DOHH2 (cell line): ENCODE data around the gene AUTS2.

ENCODE experiments used
- H3F3A ChIP-seq: fragments of 200-600 bp; sonication (generic), shearing (Covaris generic); 2 replicates; pipeline ENCODE4 v1.6.0; 2016; ENCODE audit warnings: antibody characterized with exemption, mild to moderate bottlenecking; ENCODE audit not compliant: control insufficient read depth, insufficient read depth
- H3K27ac ChIP-seq: fragments of 200-600 bp; sonication (generic); 2 replicates; pipeline ENCODE4 v1.5.1; 2014; ENCODE audit warnings: low read depth, mild to moderate bottlenecking, low read length, moderate library complexity
- H3K27me3 ChIP-seq: fragments of 200-600 bp; sonication (generic); 2 replicates; pipeline ENCODE4 v1.6.1; 2014; ENCODE audit warnings: mild to moderate bottlenecking, low read length, mixed read lengths; ENCODE audit not compliant: control insufficient read depth
- H3K36me3 ChIP-seq: fragments of 200-600 bp; sonication (generic); 2 replicates; pipeline ENCODE4 v1.6.1; 2014; ENCODE audit warnings: mild to moderate bottlenecking, low read length, moderate library complexity, mixed read lengths; ENCODE audit not compliant: control insufficient read depth
- H3K4me1 ChIP-seq: fragments of 200-600 bp; sonication (generic); 2 replicates; pipeline ENCODE4 v1.6.1; 2014; ENCODE audit warnings: mild to moderate bottlenecking, low read length, mixed read lengths; ENCODE audit not compliant: control insufficient read depth
- H3K4me2 ChIP-seq: fragments of 200-600 bp; sonication (generic); 2 replicates; pipeline ENCODE4 v1.6.0; 2014; ENCODE audit warnings: mild to moderate bottlenecking, low read length, moderate library complexity
- H3K4me3 ChIP-seq: fragments of 200-600 bp; sonication (generic); 2 replicates; pipeline ENCODE4 v1.5.1; 2014; ENCODE audit warnings: mild to moderate bottlenecking, low read length, mixed read lengths
- H3K79me2 ChIP-seq: fragments of 200-600 bp; sonication (generic); 2 replicates; pipeline ENCODE4 v1.6.1; 2014; ENCODE audit warnings: mild to moderate bottlenecking, low read length, mixed read lengths; ENCODE audit not compliant: control insufficient read depth
- H3K9me2 ChIP-seq: fragments of 200-600 bp; sonication (generic); replicated peaks from 2 replicates; pipeline ENCODE4 v1.6.1; 2014; ENCODE audit warnings: mild to moderate bottlenecking, low read length, mixed read lengths; ENCODE audit not compliant: control insufficient read depth
- H3K9me3 ChIP-seq: fragments of 200-600 bp; sonication (generic); 2 replicates; pipeline ENCODE4 v1.6.1; 2014; ENCODE audit warnings: antibody characterized with exemption, low read length, mixed read lengths; ENCODE audit not compliant: control insufficient read depth, insufficient read depth
- H4K20me1 ChIP-seq: fragments of 200-600 bp; sonication (generic); 2 replicates; pipeline ENCODE4 v1.6.0; 2014; ENCODE audit warnings: low read depth, mild to moderate bottlenecking, antibody characterized with exemption, low read length, moderate library complexity; ENCODE audit not compliant: control insufficient read depth, insufficient read depth
- CTCF ChIP-seq: fragments of 200-600 bp; sonication (generic); IDR thresholded peaks from one replicate; pipeline ENCODE4 v1.5.1; 2014; ENCODE audit warnings: antibody characterized with exemption, mild to moderate bottlenecking, low read depth, low read length; ENCODE audit not compliant: poor library complexity, severe bottlenecking
- EZH2phosphoT487 ChIP-seq: fragments of 200-600 bp; sonication (generic); IDR thresholded peaks from 2 replicates; pipeline ENCODE4 v1.6.1; 2017; ENCODE audit warnings: borderline replicate concordance, mild to moderate bottlenecking, antibody characterized with exemption, low read length, moderate library complexity, mixed read lengths

The AUTS2 gene

GRCh38 chr7:69929622-69930021, 331.3 kb downstream of the AUTS2 start:
- Histone ChIP-seq H3K4me2 (no peak overlapping the region), H3K4me3 (no peak overlapping the region), H3K27ac (no peak overlapping the region), H3K9me3 (peaks cover 13% of the 10 kb centered on the region), H3K79me2 (peaks cover 64% of the 10 kb centered on the region), H4K20me1 (peaks cover 7% of the 10 kb centered on the region), H3F3A (no peaks in the 10 kb centered on the region), H3K36me3 (peaks cover 11% of the 10 kb centered on the region), H3K27me3 (no peaks in the 10 kb centered on the region), H3K4me1 (peaks cover 17% of the 10 kb centered on the region), H3K9me2 (no peaks in the 10 kb centered on the region)
- TF ChIP-seq EZH2phosphoT487 (no peak), CTCF (no peak)

GRCh38 chr7:69932034-69932628, 333.9 kb downstream of the AUTS2 start:
- TF ChIP-seq EZH2phosphoT487 (no peak), CTCF (peak; percentile 82)
- peaks cover 66% of the 10 kb centered on the region for H3K79me2 ChIP-seq

GRCh38 chr7:69934144-69934903, 336.0 kb downstream of the AUTS2 start:
- peaks cover 60% of the 10 kb centered on the region for H3K79me2 ChIP-seq
- peaks cover 10% of the 10 kb centered on the region for H4K20me1 ChIP-seq
- TF ChIP-seq CTCF, result no peak
- TF ChIP-seq EZH2phosphoT487, result no peak
- H3K27me3 ChIP-seq, result no peaks in the 10 kb centered on the region
- no peak overlapping the region for H3K4me3 ChIP-seq
- no peak overlapping the region for H3K27ac ChIP-seq
- no peak overlapping the region for H3K4me2 ChIP-seq
- H3K9me2 ChIP-seq, result no peaks in the 10 kb centered on the region
- H3K36me3 ChIP-seq, result no peaks in the 10 kb centered on the region
- H3K9me3 ChIP-seq, result no peaks in the 10 kb centered on the region
- H3F3A ChIP-seq, result no peaks in the 10 kb centered on the region
- peaks cover 22% of the 10 kb centered on the region for H3K4me1 ChIP-seq

More at GRCh38 chr7:69932034-69932628, 333.9 kb downstream of the AUTS2 start:
- peaks cover 22% of the 10 kb centered on the region for H3K4me1 ChIP-seq
- H3K4me2 ChIP-seq, result no peak overlapping the region
- H3F3A ChIP-seq, result no peaks in the 10 kb centered on the region
- peaks cover 10% of the 10 kb centered on the region for H4K20me1 ChIP-seq
- no peaks in the 10 kb centered on the region for H3K27me3 ChIP-seq
- H3K4me3 ChIP-seq, result no peak overlapping the region
- no peaks in the 10 kb centered on the region for H3K9me2 ChIP-seq
- peaks cover 11% of the 10 kb centered on the region for H3K36me3 ChIP-seq
- H3K27ac ChIP-seq, result no peak overlapping the region
- peaks cover 13% of the 10 kb centered on the region for H3K9me3 ChIP-seq
